ENCODE data around the gene TCERG1L. TPM values are rescaled to one million over a fixed set of nuclear protein-coding genes. Genes with fewer than 3 reads are reported as not detected.

Gene TCERG1L
- total RNA-seq, 1 experiment from 2014 or later = not detected

- DNase-seq (ENCODE audit: low read depth) = no peak
These were observed 185.0 kb downstream of the TCERG1L start for GRCh38 chr10:131126321-131127137.

- DNase-seq (ENCODE audit: low read depth) = no peak
These were observed 185.9 kb downstream of the TCERG1L start for GRCh38 chr10:131125511-131126225.

- no peak for DNase-seq (ENCODE audit: low read depth)
These were observed 186.6 kb downstream of the TCERG1L start for GRCh38 chr10:131124945-131125344.

GRCh38 chr10:131123496-131123895, 188.0 kb downstream of the TCERG1L start:
- DNase-seq (ENCODE audit: low read depth) = no peak

- DNase-seq (ENCODE audit: low read depth) = no peak
These were observed 189.9 kb downstream of the TCERG1L start for GRCh38 chr10:131121511-131122035.

- DNase-seq (ENCODE audit: low read depth) = no peak
These were observed 191.7 kb downstream of the TCERG1L start for GRCh38 chr10:131119626-131120355.

GRCh38 chr10:131117416-131118212, 193.9 kb downstream of the TCERG1L start:
- no peak for DNase-seq (ENCODE audit: low read depth)

GRCh38 chr10:131116991-131117375, 194.5 kb downstream of the TCERG1L start:
- DNase-seq (ENCODE audit: low read depth) = no peak

GRCh38 chr10:131116216-131116990, 195.1 kb downstream of the TCERG1L start:
- DNase-seq (ENCODE audit: low read depth) = no peak

GRCh38 chr10:131115801-131116200, 195.7 kb downstream of the TCERG1L start:
- no peak for DNase-seq (ENCODE audit: low read depth)

- no peak for DNase-seq (ENCODE audit: low read depth)
These were observed 196.2 kb downstream of the TCERG1L start for GRCh38 chr10:131115321-131115720.

- DNase-seq (ENCODE audit: low read depth) = no peak
These were observed 196.7 kb downstream of the TCERG1L start for GRCh38 chr10:131114846-131115245.

GRCh38 chr10:131113709-131114291, 197.7 kb downstream of the TCERG1L start:
- DNase-seq (ENCODE audit: low read depth) = no peak

GRCh38 chr10:131113165-131113564, 198.4 kb downstream of the TCERG1L start:
- no peak for DNase-seq (ENCODE audit: low read depth)

GRCh38 chr10:131112691-131113090, 198.8 kb downstream of the TCERG1L start:
- DNase-seq (ENCODE audit: low read depth) = no peak

GRCh38 chr10:131111471-131112080, 199.9 kb downstream of the TCERG1L start:
- no peak for DNase-seq (ENCODE audit: low read depth)

- no peak for DNase-seq (ENCODE audit: low read depth)
These were observed 200.5 kb downstream of the TCERG1L start for GRCh38 chr10:131111007-131111406.

GRCh38 chr10:131110241-131110783, 201.2 kb downstream of the TCERG1L start:
- DNase-seq (ENCODE audit: low read depth) = no peak

GRCh38 chr10:131109726-131110125, 201.8 kb downstream of the TCERG1L start:
- no peak for DNase-seq (ENCODE audit: low read depth)

Measured in RPMI7951 (cell line).